A673 (cell line): ENCODE results near the gene TBX20.

Experiments used
- CTCF ChIP-seq: fragments of 300-800, 200-600 bp; sonication (generic); conservative IDR thresholded peaks from 2 replicates; pipeline ENCODE4 v1.5.1; 2017; ENCODE audit warnings: low read depth, mild to moderate bottlenecking, antibody characterized with exemption, low read length, moderate library complexity, mixed read lengths
- EZH2 ChIP-seq: fragments of 200-600 bp; sonication (generic); IDR thresholded peaks from 2 replicates; pipeline ENCODE4 v1.6.1; 2017; ENCODE audit warnings: borderline replicate concordance, low read depth, mild to moderate bottlenecking, mixed read lengths, antibody characterized with exemption, low read length; ENCODE audit not compliant: poor library complexity, severe bottlenecking

- TF ChIP-seq CTCF (no peak), EZH2 (no peak)
These were observed at the start of gene TBX20 for GRCh38 chr7:35253710-35254495.
